CD4-positive, alpha-beta T cell (primary cell): Measurements from ENCODE around the gene SMARCC2. TPM values are rescaled to one million over a fixed set of nuclear protein-coding genes. Genes with fewer than 3 reads are reported as not detected.
A peak's percentile ranks its signal among the peaks of the same experiment; 100 is the strongest.

ENCODE experiments used
- ATAC-seq: fragments of 200-7000 bp; cut with Tn5 transposase; one replicate; pipeline ENCODE4 v1.10.0; 2022; ENCODE audit warnings: mild to moderate bottlenecking; ENCODE audit not compliant: poor library complexity
- CTCF ChIA-PET: fragments of 350-600 bp; sonication (Branson Sonifier 250); formaldehyde crosslinking; loops from one replicate; lab custom pipeline; 2021; ENCODE audit warnings: antibody characterized with exemption, inconsistent platforms; lab: Charles Lee
- POLR2A ChIA-PET: fragments of 350-600 bp; sonication (Branson Sonifier 250); formaldehyde crosslinking; loops from one replicate; lab custom pipeline; 2021; ENCODE audit warnings: antibody characterized with exemption, inconsistent platforms; lab: Charles Lee
- DNase-seq, 14 experiments: peaks; one replicate each; pipeline ENCODE4 v3.0.0-alpha.2; 2013 to 2020; ENCODE audit warnings: mixed read lengths in 2 of 14
- H3K27ac ChIP-seq, 2 donors: one replicate each; pipeline versions ENCODE4 v1.5.1 to v1.7.0; 2013; ENCODE audit warnings: low read length in 2 of 2, low read depth in 1 of 2, mild to moderate bottlenecking in 1 of 2
- H3K27me3 ChIP-seq, 2 experiments: 1 replicate in 1 of 2; 2 replicates in 1 of 2; pipeline versions ENCODE4 v1.6.1 to v1.7.0; 2013; ENCODE audit warnings: low read length in 2 of 2, control low read depth in 1 of 2, mild to moderate bottlenecking in 1 of 2, moderate library complexity in 1 of 2; ENCODE audit not compliant: insufficient read depth in 2 of 2, control insufficient read depth in 1 of 2
- H3K36me3 ChIP-seq: one replicate; pipeline ENCODE4 v1.6.1; 2013; ENCODE audit warnings: low read length, control low read depth; ENCODE audit not compliant: insufficient read depth
- H3K4me1 ChIP-seq: one replicate; pipeline ENCODE4 v1.6.1; 2013; ENCODE audit warnings: low read length, control low read depth; ENCODE audit not compliant: insufficient read depth
- H3K4me3 ChIP-seq: one replicate; pipeline ENCODE4 v1.5.1; 2013; ENCODE audit warnings: mild to moderate bottlenecking, low read length, moderate library complexity
- H3K9me3 ChIP-seq, 2 experiments: 1 replicate in 1 of 2; 2 replicates in 1 of 2; pipeline versions ENCODE4 v1.6.1 to v1.7.0; 2013; ENCODE audit warnings: low read length in 2 of 2, mild to moderate bottlenecking in 2 of 2, control low read depth in 1 of 2, moderate library complexity in 1 of 2; ENCODE audit not compliant: control insufficient read depth in 1 of 2, insufficient read depth in 1 of 2
- H3K27ac Mint-ChIP-seq: one replicate; pipeline ENCODE4 v1.8.0; 2020; ENCODE audit warnings: mixed read lengths
- H3K27me3 Mint-ChIP-seq: one replicate; pipeline ENCODE4 v1.8.0; 2021; ENCODE audit warnings: mixed read lengths
- H3K36me3 Mint-ChIP-seq: one replicate; pipeline ENCODE4 v1.8.0; 2021; ENCODE audit warnings: low read depth, mixed read lengths
- H3K4me1 Mint-ChIP-seq: one replicate; pipeline ENCODE4 v1.8.0; 2021; ENCODE audit warnings: low read depth, mixed read lengths
- H3K4me3 Mint-ChIP-seq: one replicate; pipeline ENCODE4 v1.8.0; 2020; ENCODE audit warnings: mild to moderate bottlenecking, mixed read lengths
- H3K9me3 Mint-ChIP-seq: one replicate; pipeline ENCODE4 v1.8.0; 2020; ENCODE audit warnings: mixed read lengths
- intact Hi-C, 2 experiments: fragments of 100-400 bp; cut with DNase I in 1 of 2; cut with micrococcal nuclease in 1 of 2; formaldehyde crosslinking; loops; one replicate each; pipeline versions ENCODE4 v1.15.1 to v1.9.0; 2023 to 2025; cut with DNase I, micrococcal nuclease
- total RNA-seq, 174 experiments: library from RNA in 2 of 174; stranded (reverse) in 2 of 174; gene quantifications; one replicate each; pipeline ENCODE4 v1.2.3 and lab custom pipeline; 2021 to 2026
- TF ChIP-seq, protein P1 (sequence below): fragments of 200-600 bp; IDR thresholded peaks from one replicate; pipeline ENCODE4 v1.8.0; 2022; ENCODE audit warnings: antibody characterized with exemption, mild to moderate bottlenecking

Gene SMARCC2
- total RNA-seq, 2 experiments from 2014 or later, result 104 to 109 TPM

DNA sequence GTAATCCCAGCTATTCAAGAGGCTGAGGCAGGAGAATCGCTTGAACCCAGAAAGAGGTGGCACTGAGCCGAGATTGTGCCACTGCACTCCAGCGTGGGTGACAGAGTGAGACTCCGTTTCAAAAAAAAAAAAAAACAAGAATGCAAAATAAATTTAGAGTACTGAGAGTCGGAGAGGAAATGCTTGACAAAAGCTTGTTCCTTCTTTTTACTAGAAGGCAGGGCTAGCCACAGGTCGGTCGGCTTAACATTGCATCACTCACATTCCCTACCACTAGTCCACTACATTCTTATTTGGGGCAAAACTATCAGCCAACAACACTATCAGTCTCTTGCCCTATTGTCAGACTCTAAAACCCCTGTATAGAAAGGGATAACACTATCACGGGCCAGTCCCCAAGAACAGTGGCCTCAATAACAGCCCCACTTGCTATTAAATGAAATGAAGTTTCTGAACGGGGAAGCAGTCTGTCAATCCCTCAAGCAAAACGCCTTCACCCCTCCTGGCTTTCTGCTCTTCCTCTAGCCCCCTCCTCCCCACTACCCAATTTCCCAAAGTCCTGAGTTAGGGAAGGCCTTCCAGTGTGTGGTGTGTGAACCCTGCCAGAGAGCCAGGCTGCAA, 31.4 kb upstream of the SMARCC2 start:
- peaks cover 56% of the 10 kb centered on the region for H3K4me1 ChIP-seq
- POLR2A ChIA-PET, result interaction anchor here (0.9 to 4.1 kb wide), 8 partner anchors 16 to 505 kb away, joined by 3 to 62 read pairs (median 21); partner anchors contain the start of genes COQ10A, ESYT1, NACA and ORMDL2

DNA sequence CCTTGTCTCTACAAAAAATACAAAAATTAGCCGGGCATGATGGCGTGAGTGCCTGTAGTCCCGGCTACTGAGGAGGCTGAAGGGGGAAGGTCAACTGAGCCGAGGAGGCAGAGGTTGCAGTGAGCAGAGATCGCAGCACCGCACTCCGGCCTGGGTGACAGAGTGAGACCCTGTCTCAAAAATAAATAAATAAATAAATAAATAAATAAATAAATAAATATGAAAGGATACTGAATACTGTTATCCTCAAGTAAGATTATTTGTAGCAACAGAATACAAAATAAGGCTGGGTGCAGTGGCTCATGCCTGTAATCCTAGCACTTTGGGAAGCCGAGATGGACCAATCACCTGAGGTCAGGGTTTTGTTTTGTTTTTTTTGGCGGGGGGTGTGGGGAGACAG, 30.6 kb upstream of the SMARCC2 start:
- peaks cover 15% of the 10 kb centered on the region for H3K36me3 ChIP-seq
- H3K4me3 ChIP-seq, result no peak overlapping the region
- Mint-ChIP-seq H3K27me3 (no peaks in the 10 kb centered on the region), H3K4me1 (peaks cover 51% of the 10 kb centered on the region), H3K4me3 (peak overlapping the region; percentile 23), H3K9me3 (no peaks in the 10 kb centered on the region), H3K27ac (peak overlapping the region; percentile 100), H3K36me3 (peaks cover 34% of the 10 kb centered on the region)
- H3K27ac ChIP-seq, result no peak overlapping the region
- H3K4me1 ChIP-seq, result peaks cover 50% of the 10 kb centered on the region
- H3K9me3 ChIP-seq, result no peaks in the 10 kb centered on the region
- ATAC-seq, result no peak
- no peaks in the 10 kb centered on the region for H3K27me3 ChIP-seq
- TF ChIP-seq, protein P1, sequence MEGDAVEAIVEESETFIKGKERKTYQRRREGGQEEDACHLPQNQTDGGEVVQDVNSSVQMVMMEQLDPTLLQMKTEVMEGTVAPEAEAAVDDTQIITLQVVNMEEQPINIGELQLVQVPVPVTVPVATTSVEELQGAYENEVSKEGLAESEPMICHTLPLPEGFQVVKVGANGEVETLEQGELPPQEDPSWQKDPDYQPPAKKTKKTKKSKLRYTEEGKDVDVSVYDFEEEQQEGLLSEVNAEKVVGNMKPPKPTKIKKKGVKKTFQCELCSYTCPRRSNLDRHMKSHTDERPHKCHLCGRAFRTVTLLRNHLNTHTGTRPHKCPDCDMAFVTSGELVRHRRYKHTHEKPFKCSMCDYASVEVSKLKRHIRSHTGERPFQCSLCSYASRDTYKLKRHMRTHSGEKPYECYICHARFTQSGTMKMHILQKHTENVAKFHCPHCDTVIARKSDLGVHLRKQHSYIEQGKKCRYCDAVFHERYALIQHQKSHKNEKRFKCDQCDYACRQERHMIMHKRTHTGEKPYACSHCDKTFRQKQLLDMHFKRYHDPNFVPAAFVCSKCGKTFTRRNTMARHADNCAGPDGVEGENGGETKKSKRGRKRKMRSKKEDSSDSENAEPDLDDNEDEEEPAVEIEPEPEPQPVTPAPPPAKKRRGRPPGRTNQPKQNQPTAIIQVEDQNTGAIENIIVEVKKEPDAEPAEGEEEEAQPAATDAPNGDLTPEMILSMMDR, result no peak
- intact Hi-C loops, result loop anchor here (5.0 to 10.0 kb wide), 2 partner anchors 37 to 175 kb away; partner anchors contain the start of genes ANKRD52 (in 1 of the 2) and RPS26 (in 1 of the 2)
- CTCF ChIA-PET, result interaction anchor here (1.2 to 4.8 kb wide), 3 partner anchors 14 to 30 kb away, joined by 3 to 31 read pairs (median 26); partner anchors contain the start of gene SMARCC2
- POLR2A ChIA-PET, result interaction anchor here (0.9 to 4.1 kb wide), 3 partner anchors 15 to 101 kb away, joined by 3 to 62 read pairs (median 34); partner anchors contain the start of genes ESYT1 and ZC3H10
- DNase-seq, result no peak

More for the DNA sequence above, 31.4 kb upstream of the SMARCC2 start:
- H3K36me3 ChIP-seq, result peaks cover 11% of the 10 kb centered on the region
- Mint-ChIP-seq H3K36me3 (peaks cover 27% of the 10 kb centered on the region), H3K27ac (peak overlapping the region; percentile 100), H3K9me3 (no peaks in the 10 kb centered on the region), H3K4me3 (peak overlapping the region; percentile 98), H3K27me3 (no peaks in the 10 kb centered on the region), H3K4me1 (peaks cover 55% of the 10 kb centered on the region)
- TF ChIP-seq, protein P1, result no peak
- CTCF ChIA-PET, result interaction anchor here (0.7 to 4.8 kb wide), 5 partner anchors 15 to 102 kb away, joined by 3 to 31 read pairs (median 23); partner anchors contain the start of genes SMARCC2 and ZC3H10
- H3K27ac ChIP-seq, result peak overlapping the region; percentile 97 to 98
- no peaks in the 10 kb centered on the region for H3K27me3 ChIP-seq
- intact Hi-C loops, result loop anchor here (5.0 to 10.0 kb wide), 2 partner anchors 37 to 176 kb away; partner anchors contain the start of genes ANKRD52 (in 1 of the 2) and RPS26 (in 1 of the 2)
- ATAC-seq (no peak), DNase-seq (peak in 3 of 14 experiments; percentile 9 to 37 (median 35))
- H3K4me3 ChIP-seq, result peak overlapping the region; percentile 83
- H3K9me3 ChIP-seq, result no peaks in the 10 kb centered on the region

DNA sequence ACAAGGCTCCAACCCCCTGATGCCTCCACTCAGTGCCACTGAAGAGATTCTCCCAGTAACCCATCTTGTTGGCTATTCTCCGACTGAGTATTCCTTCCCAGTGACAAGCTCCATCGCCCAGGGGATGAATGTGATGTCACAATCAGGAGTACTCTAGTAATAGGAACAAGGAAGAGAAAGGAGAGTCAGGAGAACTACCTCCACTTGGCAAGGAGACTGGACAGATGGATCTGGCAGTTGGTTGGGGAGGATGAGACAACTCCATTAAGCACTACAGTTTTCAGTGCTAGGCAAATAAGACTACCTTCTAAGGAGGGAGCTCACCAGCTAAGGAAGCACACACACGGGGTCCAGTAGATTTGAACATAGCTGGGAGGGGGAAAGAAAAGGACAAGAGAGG, 27.2 kb upstream of the SMARCC2 start:
- peaks cover 47% of the 10 kb centered on the region for H3K36me3 ChIP-seq
- no peak for DNase-seq
- no peaks in the 10 kb centered on the region for H3K9me3 Mint-ChIP-seq
- H3K27me3 Mint-ChIP-seq, result no peaks in the 10 kb centered on the region
- no peaks in the 10 kb centered on the region for H3K9me3 ChIP-seq
- no peak overlapping the region for H3K27ac ChIP-seq
- CTCF ChIA-PET, result no interaction called here
- peaks cover 24% of the 10 kb centered on the region for H3K4me1 Mint-ChIP-seq
- POLR2A ChIA-PET, result no interaction called here
- no peak overlapping the region for H3K4me3 Mint-ChIP-seq
- intact Hi-C loops, result no loop called here
- H3K4me1 ChIP-seq, result peaks cover 19% of the 10 kb centered on the region
- H3K27ac Mint-ChIP-seq, result no peak overlapping the region
- no peaks in the 10 kb centered on the region for H3K27me3 ChIP-seq
- H3K36me3 Mint-ChIP-seq, result peaks cover 57% of the 10 kb centered on the region
- H3K4me3 ChIP-seq, result no peak overlapping the region
- TF ChIP-seq, protein P1, result no peak
- ATAC-seq, result no peak
